Keratinocyte (primary cell): ENCODE results near the gene AHCTF1.

ENCODE experiments used
- CTCF ChIP-seq, 3 experiments: IDR thresholded peaks in 1 of 3; conservative IDR thresholded peaks in 1 of 3; optimal IDR thresholded peaks in 1 of 3; 2 replicates in 2 of 3; 3 replicates in 1 of 3; pipeline versions ENCODE3 to v1.5.1; 2011; ENCODE audit warnings: low read length in 3 of 3, mild to moderate bottlenecking in 3 of 3, moderate library complexity in 2 of 3, control low read depth in 1 of 3, inconsistent platforms in 1 of 3; ENCODE audit not compliant: insufficient read depth in 2 of 3; ENCODE audit errors: extremely low read depth in 1 of 3
- EZH2 ChIP-seq: IDR thresholded peaks from one replicate; pipeline ENCODE4 v1.6.1; 2012; ENCODE audit warnings: inconsistent platforms, mild to moderate bottlenecking, low read length, moderate library complexity

- TF ChIP-seq CTCF (optimal IDR thresholded peaks at IDR 0.05 in 1 of 3, IDR thresholded peaks at IDR 0.05 in 1 of 3, conservative IDR thresholded peaks at IDR 0.05 in 1 of 3; ENCODE audit: extremely low read depth in 1 of 3, insufficient read depth in 2 of 3, low read length in 3 of 3) (no peak), EZH2 (no peak)
These were observed 94.2 kb downstream of the AHCTF1 start for GRCh38 chr1:246837418-246838117.
